Measurements from ENCODE around the gene LRP6.
"Not testable (repeated sequence)": the region's sequence is repeated elsewhere in the genome, so short reads cannot be mapped to it uniquely, and the experiment has no call there.

LRP6 gene

DNA sequence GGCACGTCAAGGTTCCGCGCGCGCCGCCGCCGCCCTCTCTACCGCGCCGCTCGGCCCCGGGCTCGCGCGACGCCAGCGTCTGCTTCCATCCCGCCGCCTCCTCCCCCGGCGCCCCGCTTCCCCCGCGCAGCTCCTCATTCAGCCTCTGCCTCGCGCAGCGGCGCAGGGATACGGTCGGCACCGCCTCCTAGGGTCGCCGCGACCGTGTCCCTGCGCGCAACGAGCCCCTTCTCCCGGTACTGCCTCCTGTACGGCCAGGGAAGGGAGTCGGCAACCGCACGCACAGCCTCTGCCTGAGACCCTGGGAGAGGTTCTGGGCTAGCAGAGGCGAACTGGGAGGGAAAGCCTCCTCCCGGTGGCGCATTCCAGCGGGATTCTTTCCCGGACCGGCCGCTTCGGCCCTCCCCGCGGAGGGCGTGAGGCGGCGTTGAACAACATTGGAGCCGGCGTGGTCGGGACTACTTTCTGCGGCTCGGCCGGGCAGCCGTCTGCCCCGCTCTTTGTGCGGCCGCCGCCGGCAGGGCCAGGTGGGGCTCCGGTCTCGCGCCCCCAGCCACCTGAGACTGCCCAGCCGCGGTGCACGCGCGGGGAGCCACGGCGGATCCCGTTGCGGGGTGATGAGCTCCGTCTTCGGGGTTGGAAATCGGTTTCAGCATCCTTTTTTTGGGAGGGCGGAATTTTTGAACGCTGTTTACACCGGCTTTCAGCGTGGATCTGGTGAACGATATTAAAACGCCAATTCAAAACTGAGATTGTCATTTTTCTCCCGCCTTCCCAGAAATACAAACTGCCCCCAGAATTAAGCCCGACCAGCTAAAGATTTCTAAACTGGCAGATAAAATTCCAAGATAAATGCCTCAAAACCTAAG is at the start of gene LRP6:
Gene LRP6, minus strand, starts transcription at position 172 of the 869 bp plus-strand sequence. CDS start 309 bp downstream, outside the sequence.
- DNase-seq (ENCODE audit: low read depth in 2 of 3, low spot score in 2 of 3), result peak; percentile 33 to 49 (median 45)

- no peak for DNase-seq (ENCODE audit: low read depth in 2 of 3, low spot score in 2 of 3)
Observed at GRCh38 chr12:12315838-12316237, 49.0 kb upstream of the LRP6 start.

DNA sequence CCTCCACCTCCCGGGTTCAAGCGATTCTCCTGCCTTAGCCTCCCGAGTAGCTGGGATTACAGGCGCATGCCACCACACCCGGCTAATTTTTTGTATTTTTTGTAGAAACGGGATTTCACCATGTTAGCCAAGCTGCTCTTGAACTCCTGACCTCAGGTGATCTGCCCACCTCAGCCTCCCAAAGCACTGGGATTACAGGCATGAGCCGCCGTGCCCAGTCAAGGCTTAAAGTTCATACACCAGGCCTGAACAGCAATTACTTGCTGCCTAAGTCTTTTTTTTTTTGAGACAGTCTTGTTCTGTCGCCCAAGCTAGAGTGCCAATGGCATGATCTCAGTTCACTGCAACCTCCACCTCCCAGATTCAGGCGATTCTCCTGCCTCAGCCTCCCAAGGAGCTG is 43.9 kb upstream of the LRP6 start:
- not testable (repeated sequence) for DNase-seq (ENCODE audit: low read depth in 2 of 3, low spot score in 2 of 3)

DNA sequence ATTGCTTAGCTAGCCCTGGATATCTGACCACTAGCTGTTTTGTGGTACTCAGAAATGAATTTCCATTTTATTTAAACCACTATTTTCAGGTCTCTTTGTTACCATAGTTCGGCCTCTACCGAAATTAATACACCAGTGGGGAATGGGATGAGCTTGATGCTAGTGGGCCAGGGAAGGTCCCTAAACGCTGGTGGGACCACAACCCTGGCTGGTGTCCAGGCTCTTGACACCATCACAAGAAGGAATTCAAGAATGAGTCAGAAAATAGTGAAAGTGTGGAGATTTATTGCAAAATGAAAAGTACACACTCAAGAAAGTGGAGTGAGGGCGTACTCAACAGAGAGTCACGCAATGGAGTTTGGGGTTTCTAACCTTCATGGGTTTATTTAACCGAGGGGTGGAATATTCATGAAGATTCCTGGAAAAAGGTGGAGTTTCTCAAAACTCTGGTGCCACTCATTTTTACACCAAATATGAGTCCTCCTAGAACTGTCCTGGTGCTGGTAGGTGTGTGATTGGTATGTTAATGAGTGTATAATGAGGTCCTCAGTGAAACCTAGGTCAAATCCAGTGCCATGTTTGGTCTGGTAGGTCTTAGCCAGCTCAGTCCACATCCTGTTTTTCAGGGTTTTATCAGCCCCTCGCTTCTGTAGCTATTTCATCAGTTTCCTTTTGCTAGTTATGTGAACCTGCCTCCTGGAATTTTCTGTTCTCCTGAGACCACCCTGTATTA is 38.9 kb upstream of the LRP6 start:
- DNase-seq (ENCODE audit: low read depth in 2 of 3, low spot score in 2 of 3), result no peak

DNA sequence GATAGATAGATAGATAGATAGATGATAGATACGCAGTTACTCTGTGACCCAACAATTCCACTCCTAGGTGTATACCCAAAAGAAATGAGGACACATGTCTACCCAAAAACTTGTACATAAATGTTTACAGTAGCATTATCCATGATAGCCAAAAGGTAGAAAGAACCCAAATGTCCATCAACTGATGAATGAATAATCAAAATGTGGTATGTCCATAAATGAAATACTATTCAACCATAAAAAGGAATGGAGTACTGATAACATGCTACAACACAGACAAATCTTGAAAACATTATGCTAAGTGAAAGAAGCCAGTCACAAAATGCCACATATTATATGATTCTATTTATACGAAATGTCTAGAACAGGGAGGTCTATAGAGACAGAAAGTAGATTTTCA is 36.1 kb upstream of the LRP6 start:
- DNase-seq (ENCODE audit: low read depth in 2 of 3, low spot score in 2 of 3), result no peak

DNA sequence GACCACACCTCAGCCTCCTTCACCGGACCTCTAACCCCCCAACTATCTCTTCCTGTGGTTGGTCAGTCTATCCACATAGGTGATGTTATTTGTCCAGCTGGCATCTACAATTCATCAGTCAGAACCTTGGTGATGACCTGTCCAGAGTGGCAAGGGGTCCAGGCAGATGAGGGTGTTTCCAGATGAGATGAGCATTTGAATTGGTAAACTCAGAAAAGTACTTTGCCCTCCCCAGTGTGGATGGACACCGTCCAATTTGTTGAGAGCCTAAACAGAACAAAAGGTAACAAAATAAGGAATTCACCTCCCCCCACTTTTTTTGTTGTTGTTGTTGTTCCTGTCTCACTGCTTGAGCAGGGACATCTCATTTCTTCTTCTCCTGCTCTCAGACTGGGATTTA is 34.3 kb upstream of the LRP6 start:
- DNase-seq (ENCODE audit: low read depth in 2 of 3, low spot score in 2 of 3), result no peak

GRCh38 chr12:12297201-12297830 is 30.5 kb upstream of the LRP6 start:
- no peak for DNase-seq (ENCODE audit: low read depth in 2 of 3, low spot score in 2 of 3)

DNA sequence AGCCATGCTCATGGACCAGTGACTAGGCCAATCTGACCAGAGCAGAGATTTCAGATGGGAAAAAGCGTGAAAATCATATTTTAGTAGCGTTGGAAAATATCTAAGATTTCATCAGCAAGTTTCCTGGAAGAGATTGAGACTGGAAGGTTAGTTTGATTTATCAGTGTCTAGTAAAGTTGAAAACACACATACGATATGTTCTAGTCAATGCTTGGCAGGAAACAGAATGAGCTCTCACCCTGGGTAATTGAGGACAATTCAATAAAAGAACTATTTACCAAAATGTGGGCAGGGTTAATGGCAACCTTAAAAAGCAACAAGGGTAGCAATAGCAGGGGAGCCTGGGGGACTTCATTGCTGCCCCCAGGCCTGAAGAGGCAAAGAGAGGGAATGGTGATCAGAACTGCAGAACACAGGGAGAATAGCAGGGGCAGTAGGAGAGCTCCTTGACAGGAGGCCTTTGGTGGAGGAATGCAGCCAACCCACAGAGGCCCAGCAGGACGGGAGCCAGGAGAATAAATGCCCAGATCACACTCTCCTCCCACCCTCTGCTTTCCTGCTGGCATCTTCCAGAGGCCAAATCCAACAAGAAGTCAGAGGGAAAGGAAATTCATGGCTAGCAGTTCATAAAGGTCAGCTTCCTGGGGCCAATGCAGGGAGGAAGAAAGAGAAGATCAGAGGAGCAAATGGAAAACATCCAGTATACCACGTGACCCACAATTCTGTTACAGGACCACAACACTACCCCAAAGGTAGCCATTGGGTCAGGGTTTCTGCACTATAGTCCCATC is 27.6 kb upstream of the LRP6 start:
- DNase-seq (ENCODE audit: low read depth in 2 of 3, low spot score in 2 of 3), result no peak

- no peak for DNase-seq (ENCODE audit: low read depth in 2 of 3, low spot score in 2 of 3)
Observed at GRCh38 chr12:12290206-12290605, 23.4 kb upstream of the LRP6 start.

DNA sequence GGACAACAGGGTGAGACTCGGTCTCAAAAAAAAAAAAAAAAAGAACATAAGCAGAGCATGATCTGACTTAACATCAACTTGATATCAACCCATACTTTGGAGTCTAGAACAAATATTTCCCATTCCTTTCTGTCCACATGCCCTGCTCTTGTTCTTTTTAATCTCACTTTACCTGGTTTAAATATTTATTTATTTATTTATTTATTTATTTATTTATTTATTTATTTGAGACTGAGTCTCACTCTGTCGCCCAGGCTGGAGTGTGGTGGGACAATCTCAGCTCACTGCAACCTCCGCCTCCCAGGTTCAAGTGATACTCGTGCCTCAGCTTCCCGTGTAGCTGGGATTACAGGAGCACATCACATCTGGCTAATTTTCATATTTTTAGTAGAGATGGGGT is 19.6 kb upstream of the LRP6 start:
- no peak for DNase-seq (ENCODE audit: low read depth in 2 of 3, low spot score in 2 of 3)

GRCh38 chr12:12282761-12283425 is 16.0 kb upstream of the LRP6 start:
- no peak for DNase-seq (ENCODE audit: low read depth in 2 of 3, low spot score in 2 of 3)

- no peak for DNase-seq (ENCODE audit: low read depth in 2 of 3, low spot score in 2 of 3)
Observed at GRCh38 chr12:12282202-12282601, 15.4 kb upstream of the LRP6 start.

- DNase-seq (ENCODE audit: low read depth in 2 of 3, low spot score in 2 of 3), result no peak
Observed at GRCh38 chr12:12281134-12281533, 14.3 kb upstream of the LRP6 start.

DNA sequence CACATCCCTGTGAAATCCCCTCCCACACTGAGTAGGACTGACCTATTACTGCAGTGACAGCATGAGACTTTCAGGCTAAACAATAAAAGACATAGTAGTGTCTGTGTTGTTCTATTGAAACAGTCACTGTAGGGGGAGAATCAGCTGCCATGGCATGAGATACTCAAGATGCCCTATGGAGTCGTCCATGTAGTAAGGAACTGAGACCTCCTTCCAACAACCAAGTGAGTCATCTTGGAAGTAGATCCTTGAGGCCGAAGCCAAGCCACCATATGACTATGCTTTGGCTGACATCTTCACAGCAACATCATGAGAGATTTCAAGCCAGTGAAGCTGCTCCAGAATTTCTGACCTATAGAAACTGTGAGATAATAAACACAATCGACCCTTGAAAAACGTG is 12.1 kb upstream of the LRP6 start:
- no peak for DNase-seq (ENCODE audit: low read depth in 2 of 3, low spot score in 2 of 3)

DNA sequence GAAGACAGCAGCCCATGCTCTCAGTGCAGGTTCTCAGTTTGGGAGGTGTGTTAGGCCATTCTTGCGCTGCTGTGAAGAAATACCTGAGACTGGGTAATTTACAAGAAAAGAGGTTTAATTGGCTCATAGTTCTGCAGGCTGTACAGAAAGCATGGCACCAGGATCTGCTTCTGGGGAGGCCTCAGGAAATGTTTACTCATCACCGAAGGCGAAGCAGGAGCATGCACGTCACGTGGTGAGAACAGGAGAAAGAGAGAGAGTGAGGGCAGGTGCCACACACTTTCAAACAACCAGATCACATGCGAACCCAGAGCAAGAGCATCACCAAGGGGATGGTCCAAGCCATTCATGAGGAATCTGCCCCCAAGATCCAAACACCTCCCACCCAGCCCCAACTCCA is 9.0 kb upstream of the LRP6 start:
- DNase-seq (ENCODE audit: low read depth in 2 of 3, low spot score in 2 of 3), result no peak

DNA sequence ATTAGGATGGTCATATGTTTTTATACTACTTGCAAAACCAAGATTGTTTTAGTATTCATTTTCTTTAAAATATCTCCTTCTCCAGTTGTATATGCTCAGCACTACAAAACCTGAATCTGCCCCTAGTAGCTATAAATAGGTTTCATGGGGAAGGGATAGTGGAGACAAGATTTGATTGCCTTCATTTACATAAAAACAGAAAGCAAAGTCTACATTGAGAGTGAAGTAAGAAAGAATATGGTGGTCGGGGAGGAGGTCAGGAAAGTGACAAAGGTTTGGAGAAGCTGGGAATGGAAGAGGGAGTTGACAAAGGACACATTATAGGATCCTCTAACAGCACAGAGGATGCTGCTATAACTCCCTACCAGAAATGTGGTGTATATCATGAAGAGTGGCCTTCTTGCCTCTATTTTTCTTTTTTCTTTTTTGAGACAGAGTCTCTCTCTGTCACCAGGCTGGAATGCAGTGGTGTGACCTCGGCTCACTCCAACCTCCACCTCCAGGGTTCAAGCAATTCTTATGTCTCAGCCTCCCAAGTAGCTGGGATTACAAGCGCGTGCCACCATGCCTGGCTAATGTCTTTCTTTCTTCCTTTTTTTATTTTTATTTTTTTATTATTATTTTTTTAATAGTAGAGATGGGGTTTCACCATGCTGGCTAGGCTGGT is 6.6 kb upstream of the LRP6 start:
- no peak for DNase-seq (ENCODE audit: low read depth in 2 of 3, low spot score in 2 of 3)

- no peak for DNase-seq (ENCODE audit: low read depth in 2 of 3, low spot score in 2 of 3)
Observed at GRCh38 chr12:12272869-12273268, 6.0 kb upstream of the LRP6 start.

GRCh38 chr12:12270226-12270625 is 3.4 kb upstream of the LRP6 start:
- DNase-seq (ENCODE audit: low read depth in 2 of 3, low spot score in 2 of 3), result no peak

DNA sequence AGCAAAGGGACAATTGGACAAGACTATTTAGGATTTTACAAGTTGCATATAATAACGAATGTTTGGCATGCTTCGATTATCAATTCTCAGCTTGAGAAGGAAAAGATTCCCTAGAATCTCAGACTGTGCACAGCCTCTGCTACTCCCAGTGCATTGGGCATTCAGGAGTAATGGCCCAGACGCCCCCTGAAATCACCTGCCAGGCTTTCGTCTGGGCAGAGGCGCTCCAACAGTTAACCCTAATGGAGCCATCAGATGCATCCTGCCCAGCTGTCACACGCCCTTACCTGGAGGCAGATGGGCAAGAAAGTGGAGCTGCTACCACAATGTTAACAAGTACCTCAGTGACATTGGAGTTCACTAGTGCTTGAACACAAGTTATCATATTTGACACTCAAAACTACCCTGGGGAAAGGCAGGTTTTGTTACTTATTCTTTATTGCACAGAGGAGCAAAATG is 927 bp upstream of the LRP6 start:
- no peak for DNase-seq (ENCODE audit: low read depth in 2 of 3, low spot score in 2 of 3)

- no peak for DNase-seq (ENCODE audit: low read depth in 2 of 3, low spot score in 2 of 3)
Observed at GRCh38 chr12:12266389-12266872, 413 bp downstream of the LRP6 start.

Measured in activated CD8-positive, alpha-beta memory T cell treated with anti-CD3 and anti-CD28 coated beads for 48 hours (primary cell).